Stimulated activated naive CD4-positive, alpha-beta T cell treated with Interleukin-2 at 50 U/mL for 16 hours (primary cell): ENCODE results near the gene ATG16L1.
A peak's percentile ranks its signal among the peaks of the same experiment; 100 is the strongest.
"Not testable (repeated sequence)": the region's sequence is repeated elsewhere in the genome, so short reads cannot be mapped to it uniquely, and the experiment has no call there.

Experiments
- DNase-seq: peaks from one replicate; lab custom pipeline; 2025; lab: John Stamatoyannopoulos, UW

Gene ATG16L1

DNA sequence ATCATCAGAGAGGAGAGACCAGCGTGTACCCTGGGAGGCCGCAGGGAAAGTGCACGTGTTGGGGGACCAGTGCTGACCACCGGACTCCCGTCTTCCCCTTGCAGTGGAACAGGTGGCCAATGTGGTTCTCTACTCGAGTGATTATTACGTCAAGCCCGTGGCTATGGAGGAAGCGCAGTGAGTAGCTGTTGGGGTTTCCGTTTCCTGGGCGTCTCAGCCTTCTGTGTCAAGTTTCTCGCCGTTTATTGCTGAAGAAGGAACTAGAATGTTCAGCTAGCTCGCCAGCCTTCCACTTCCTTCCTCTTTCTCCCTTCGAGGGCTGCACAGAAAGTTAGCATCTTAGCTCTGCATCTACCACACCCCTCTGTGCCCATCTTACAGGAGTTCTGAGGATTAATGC, 80.1 kb downstream of the ATG16L1 start:
- peak; percentile 56 for DNase-seq

GRCh38 chr2:233332125-233332524, 80.7 kb downstream of the ATG16L1 start:
- DNase-seq = no peak

- no peak for DNase-seq
Observed at GRCh38 chr2:233334915-233335314, 83.4 kb downstream of the ATG16L1 start.

DNA sequence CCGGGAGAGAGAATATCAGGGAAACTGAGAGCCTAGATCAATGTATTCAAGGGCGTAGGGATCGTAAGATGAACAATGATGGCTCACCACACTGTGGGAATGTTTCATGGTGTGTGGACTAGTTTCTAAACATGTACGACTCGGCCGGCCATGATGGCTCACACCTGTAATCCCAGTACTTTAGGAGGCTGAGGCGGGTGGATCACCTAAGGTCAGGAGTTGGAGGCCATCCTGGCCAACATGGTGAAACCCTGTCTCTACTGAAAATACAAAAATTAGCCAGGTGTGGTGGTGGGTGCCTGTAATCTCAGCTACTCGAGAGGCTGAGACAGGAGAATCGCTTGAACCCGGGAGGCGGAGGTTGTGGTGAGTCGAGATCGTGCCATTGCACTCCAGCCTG, 84.6 kb downstream of the ATG16L1 start:
- not testable (repeated sequence) for DNase-seq

DNA sequence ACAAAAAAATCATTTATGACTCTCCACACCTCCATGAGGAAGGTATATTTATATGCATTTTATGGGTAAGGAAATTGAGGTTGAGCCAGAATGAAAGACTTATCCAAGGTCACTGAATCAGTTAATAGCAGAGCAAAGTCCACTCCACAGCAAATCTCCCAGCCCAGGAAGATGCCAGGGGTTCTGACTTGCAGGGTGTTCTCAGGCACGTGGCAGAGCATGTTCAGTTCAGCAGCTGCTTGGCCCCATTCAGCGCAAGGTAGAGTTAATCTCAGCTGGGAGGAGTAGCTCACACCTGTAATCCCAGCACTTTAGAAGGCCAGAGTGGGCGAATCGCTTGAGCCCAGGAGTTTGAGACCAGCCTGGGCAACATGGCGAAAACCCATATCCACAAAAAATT, 85.1 kb downstream of the ATG16L1 start:
- no peak for DNase-seq

DNA sequence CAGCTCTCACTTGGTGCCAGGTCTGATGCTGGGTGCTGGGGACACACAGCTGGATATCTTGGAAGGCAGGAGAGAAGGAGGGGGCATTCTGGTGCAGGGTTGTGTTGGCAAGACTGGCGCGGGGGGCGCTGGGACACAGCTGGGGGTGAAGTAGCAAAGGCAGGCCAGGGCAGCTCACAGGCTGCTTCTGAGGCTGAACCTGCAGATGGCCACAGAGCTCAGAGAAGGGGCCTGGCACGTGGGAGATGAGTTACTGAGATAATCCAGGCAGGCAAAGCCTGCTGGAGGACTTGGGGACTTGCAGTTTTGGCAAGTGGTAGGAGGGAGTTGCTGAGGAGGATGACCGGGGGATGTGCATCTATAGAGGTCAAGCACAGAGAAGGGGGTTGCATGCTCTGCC, 86.6 kb downstream of the ATG16L1 start:
- DNase-seq = no peak

DNA sequence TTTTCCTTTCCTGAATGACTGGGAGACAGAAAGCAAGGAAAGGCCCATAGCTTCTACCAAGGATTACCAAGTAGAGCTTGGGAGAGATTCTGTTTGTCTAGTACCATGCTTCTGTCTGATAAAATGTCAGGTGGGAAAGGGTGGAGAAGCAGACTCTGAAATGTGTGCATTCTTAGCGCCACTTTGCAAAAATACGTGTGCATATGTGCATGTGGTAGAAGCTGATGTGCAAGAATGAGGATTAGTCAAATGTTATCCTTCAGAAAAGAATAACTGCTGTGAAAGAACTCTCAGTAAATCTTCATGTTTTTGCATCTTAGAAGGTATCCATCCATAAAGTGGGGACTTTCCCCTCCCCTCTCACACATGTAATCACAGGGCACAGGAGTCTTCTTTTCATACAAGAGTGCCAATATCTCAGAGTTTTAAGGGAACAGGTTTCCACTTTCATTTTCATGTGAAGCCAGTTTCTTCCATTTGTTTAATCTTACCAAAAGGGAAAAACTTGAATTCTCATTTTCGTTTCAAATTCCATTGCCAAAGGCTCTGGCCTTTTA, 87.4 kb downstream of the ATG16L1 start:
- DNase-seq = no peak

DNA sequence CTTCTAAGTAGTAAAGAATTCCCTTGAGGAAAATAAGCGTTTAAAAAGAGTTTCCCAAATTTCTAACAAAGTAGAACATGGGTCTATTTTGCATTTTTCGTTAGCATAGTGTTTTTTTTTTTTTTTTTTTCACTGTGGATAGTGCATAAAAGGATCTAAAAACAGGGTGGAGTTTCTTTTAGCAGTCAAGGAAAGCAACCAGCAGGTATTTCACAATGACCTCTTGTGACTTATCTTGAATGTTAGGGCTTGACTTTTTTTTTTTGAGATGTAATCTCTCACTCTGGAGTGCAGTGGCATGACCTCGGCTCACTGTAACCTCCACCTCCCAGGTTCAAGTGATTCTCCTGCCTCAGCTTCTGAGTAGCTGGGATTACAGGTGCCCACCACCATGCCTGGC, 88.0 kb downstream of the ATG16L1 start:
- no peak for DNase-seq

DNA sequence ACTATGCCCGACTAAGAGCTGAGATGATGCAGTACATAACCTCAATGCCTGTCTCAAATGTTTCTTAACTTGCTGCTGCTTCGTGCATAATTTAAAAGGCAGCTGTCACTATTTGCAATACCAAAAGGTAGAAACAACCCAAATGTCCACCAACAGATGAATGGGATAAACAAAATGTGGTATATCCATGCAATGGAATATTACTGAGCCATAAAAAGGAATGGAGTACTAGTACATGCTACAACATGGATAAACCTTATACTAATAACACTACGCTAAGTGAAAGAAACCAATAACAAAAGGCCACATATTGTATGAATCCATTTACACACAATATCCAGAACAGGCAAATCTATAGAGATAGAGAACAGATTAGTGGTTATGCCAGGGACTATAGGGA, 89.8 kb downstream of the ATG16L1 start:
- no peak for DNase-seq

- DNase-seq = no peak
Observed at GRCh38 chr2:233342301-233342700, 90.8 kb downstream of the ATG16L1 start.

- DNase-seq = no peak
Observed at GRCh38 chr2:233343171-233343705, 91.8 kb downstream of the ATG16L1 start.
